COLO668 (cell line): ENCODE measurements around the gene RNF115.
"Not testable (repeated sequence)": the region's sequence is repeated elsewhere in the genome, so short reads cannot be mapped to it uniquely, and the experiment has no call there.

Source experiments
- DNase-seq: peaks from one replicate; lab custom pipeline; 2025; ENCODE audit not compliant: unreplicated experiment; lab: John Stamatoyannopoulos, UW

Gene RNF115

DNA sequence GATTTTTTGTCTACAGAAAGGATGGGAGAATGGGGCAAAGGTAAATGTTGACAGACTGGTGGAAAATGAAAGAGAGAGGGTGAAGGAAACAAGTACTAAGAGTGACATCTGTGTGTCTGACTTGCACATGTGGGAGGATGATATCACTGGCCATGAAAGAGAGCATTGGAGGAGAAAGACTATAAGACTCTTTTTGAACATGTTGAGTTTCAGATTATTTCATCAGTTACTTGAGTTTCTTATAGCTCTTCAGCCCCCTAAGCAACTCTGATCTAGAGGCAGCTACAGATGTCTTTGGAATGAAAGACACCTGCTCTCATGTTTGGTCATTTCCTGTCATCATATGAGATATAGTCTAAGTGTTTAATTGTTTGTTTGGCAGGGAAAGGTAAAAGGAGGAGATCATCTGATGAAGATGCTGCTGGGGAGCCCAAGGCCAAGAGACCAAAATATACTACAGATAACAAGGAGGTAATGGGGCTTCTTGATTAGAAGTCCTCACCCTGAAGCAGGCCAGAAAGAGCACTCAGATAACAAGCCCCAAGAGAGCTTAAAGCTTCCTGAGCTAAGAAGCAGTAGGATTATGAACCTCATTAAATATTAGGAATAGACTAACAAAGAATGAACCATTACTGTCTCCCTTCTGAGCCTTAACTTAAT, 4.6 kb upstream of the RNF115 start:
- no peak for DNase-seq

GRCh38 chr1:145827966-145828365, 4.1 kb upstream of the RNF115 start:
- no peak for DNase-seq

DNA sequence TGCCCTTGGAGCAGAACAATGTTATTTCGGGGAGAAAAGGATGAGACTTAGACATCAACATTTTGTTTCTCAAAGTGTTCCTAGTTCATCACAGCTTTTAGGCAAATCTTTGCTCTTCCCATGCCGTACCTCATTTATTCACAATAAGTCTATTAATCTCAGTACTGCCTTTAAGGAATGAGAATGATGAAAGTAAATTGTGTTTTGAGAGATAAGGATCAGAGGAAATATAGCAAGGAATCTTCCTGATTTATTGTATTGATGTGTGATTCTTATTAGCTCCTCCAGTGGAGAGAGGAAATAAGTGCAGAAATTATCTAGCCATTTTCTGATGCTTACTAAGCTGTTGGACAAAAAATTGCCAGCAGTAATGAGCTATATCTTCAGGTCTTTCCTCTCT, 2.1 kb upstream of the RNF115 start:
- DNase-seq, result no peak

GRCh38 chr1:145824499-145824842, 576 bp upstream of the RNF115 start:
- no peak for DNase-seq

DNA sequence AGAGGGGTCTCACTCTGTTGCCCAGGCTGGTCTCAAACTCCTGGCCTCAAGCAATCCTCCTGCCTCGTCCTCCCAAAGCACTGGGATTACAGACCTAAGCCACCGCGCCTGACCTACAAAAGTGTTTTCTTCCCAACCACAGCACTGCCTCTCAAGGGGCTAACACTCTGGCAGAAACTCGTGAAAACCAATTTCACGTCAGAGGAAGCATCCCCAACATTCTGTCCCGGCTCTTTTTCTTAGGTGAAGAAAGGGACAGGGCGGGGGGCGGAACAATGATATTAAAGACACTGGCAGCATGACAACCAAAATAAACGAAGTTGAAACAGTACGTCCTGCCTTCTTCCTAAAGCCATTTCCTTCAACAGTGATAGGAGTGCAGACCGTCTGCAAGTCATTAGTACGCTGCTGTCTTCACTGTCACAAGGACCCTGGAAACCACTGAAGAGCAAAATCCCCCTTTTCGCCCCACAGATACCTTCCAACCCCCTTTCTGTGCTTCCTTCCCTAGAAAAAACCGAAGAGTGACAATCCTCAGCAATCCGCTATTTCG, 1.0 kb downstream of the RNF115 start:
- not testable (repeated sequence) for DNase-seq

DNA sequence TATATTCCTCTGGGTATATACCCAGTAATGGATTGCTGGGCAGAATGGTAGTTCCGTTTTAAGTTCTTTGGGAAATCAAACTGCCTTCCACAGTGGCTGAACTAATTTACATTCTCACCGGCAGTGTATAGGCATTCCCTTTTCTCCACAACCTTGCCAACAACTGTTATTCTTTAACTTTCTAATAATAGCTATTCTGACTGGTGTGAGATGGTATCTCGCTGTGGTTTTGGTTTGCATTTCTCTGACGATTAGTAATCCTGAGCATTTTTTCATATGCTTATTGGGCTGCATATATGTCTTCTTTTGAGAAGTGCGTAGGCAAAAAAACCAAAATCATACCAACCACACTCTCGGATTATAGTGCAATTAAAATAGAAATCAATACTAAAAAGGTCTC, 5.8 kb downstream of the RNF115 start:
- not testable (repeated sequence) for DNase-seq

GRCh38 chr1:145812977-145813810, 10.7 kb downstream of the RNF115 start:
- DNase-seq, result not testable (repeated sequence)

DNA sequence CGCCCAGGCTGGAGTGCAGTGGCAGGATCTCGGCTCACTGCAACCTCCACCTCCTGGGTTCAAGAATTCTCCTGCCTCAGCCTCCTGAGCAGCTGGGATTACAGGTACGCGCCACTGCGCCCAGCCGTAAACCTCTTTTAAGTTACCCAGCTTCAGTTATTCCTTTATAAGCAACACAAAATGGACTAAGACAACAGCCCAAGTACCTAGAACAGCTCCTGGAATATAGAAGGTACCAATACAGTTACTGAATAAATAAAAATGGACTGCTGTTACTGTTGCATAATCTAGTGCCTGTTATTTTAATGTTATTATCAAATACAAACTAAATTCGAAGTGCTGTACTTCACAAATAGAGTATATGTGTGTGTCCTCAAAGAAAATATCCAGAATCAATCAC, 17.1 kb downstream of the RNF115 start:
- no peak for DNase-seq

- no peak for DNase-seq
Observed at GRCh38 chr1:145806408-145806807, 17.5 kb downstream of the RNF115 start.

- DNase-seq, result no peak
Observed at GRCh38 chr1:145805057-145805456, 18.8 kb downstream of the RNF115 start.

GRCh38 chr1:145804235-145805045, 19.5 kb downstream of the RNF115 start:
- DNase-seq, result no peak

GRCh38 chr1:145799806-145800205, 24.1 kb downstream of the RNF115 start:
- DNase-seq, result no peak

DNA sequence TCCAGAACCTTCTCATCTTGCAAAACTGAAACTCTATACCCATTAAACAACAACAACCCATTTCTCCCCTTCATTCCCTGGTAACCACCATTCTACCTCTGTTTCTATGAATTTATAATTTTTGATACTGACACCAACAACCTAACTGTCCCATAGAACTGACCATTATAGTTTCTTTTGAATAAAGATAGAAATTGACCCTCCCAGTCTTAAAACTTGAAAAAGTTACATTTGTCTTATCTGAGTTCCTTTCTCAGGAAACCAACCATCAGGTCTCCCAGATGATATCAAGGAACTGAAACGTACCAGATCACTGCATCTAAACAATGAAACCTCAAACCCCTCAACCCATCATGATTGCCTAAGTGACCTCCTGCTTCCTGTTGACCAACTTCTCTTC, 27.1 kb downstream of the RNF115 start:
- DNase-seq, result no peak

- no peak for DNase-seq
Observed at GRCh38 chr1:145795257-145795881, 28.5 kb downstream of the RNF115 start.

GRCh38 chr1:145792484-145792883, 31.4 kb downstream of the RNF115 start:
- DNase-seq, result no peak

- not testable (repeated sequence) for DNase-seq
Observed at GRCh38 chr1:145791860-145792259, 32.0 kb downstream of the RNF115 start.

- DNase-seq, result no peak
Observed at GRCh38 chr1:145788580-145788979, 35.3 kb downstream of the RNF115 start.

DNA sequence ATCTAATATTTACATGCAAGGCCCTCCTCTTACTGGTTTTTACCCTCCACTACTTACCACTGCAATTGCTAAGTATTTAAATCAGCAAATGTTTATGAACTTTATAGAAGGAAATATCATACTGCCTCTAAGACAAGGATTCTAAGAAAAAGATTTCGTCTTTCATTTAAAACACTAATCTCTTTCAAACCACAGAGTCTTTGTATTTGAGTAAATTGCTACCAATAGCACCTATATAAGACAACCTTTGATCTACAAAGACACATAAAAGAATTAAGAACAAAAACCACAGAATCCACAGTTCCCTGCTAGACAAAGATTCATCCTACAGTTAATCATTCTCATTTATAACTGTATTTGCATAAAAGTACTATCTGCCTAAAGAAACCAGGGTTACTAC, 37.6 kb downstream of the RNF115 start:
- DNase-seq, result no peak

DNA sequence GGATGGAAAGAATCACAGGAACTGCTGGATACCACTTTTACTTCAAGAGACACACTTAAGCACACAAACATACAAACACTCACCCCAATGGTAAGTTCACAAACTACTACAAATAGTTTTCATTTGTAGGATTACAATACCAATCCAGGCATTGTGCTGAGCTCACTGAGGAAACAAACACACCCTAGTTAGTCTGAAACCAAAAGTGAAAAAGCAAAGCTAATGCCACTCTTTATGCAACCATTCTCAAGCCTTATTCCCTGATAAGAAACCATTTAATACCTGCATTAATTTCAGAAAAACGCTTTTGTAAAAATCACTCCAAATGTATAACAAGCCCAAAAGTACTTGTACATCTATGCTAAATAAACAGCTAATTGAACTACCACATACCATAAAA, 38.3 kb downstream of the RNF115 start:
- no peak for DNase-seq

DNA sequence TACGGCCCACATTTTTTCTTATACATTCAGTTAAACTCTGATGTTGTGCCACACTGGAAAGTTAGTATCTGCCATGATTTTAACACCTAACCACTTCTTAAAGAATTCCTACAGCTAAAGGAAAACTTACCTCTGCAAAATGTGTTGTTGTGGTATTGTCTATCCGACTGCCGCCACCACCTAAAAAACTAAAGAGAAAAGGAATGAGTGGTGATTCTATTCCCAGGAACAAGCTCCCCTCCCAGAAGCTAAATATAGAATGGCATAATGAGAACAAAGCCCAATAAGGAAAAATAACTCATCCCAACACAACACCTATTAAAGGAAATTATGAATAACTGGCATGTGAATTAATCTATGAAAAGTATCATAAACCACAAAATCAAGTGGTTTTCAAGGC, 39.5 kb downstream of the RNF115 start:
- DNase-seq, result no peak
